AG09309 (cell line): ENCODE data around the gene WARS2.
A peak's percentile ranks its signal among the peaks of the same experiment; 100 is the strongest.
"Not testable (repeated sequence)": the region's sequence is repeated elsewhere in the genome, so short reads cannot be mapped to it uniquely, and the experiment has no call there.

ENCODE experiments used
- DNase-seq: peaks from one replicate; pipeline ENCODE4 v3.0.0-alpha.2; 2010; ENCODE audit warnings: low read depth
- H3K4me3 ChIP-seq: 2 replicates; pipeline ENCODE4 v1.5.1; 2011; ENCODE audit warnings: mild to moderate bottlenecking, low read depth, low read length, moderate library complexity; ENCODE audit not compliant: control insufficient read depth
- CTCF ChIP-seq: IDR thresholded peaks from 2 replicates; pipeline ENCODE4 v1.5.1; 2011; ENCODE audit warnings: mild to moderate bottlenecking, low read depth, low read length, inconsistent platforms; ENCODE audit not compliant: insufficient read depth, control insufficient read depth; ENCODE audit errors: missing control alignments

Gene WARS2

GRCh38 chr1:119139857-119140176 lies 636 bp downstream of the WARS2 start:
- H3K4me3 ChIP-seq, result peak overlapping the region; percentile 58
- no peak for TF ChIP-seq CTCF
- DNase-seq, result no peak

- no peak for DNase-seq
- H3K4me3 ChIP-seq, result peak overlapping the region; percentile 58
- no peak for TF ChIP-seq CTCF
These were observed 1.1 kb downstream of the WARS2 start for GRCh38 chr1:119139403-119139802.

- no peak overlapping the region for H3K4me3 ChIP-seq
- no peak for TF ChIP-seq CTCF
- DNase-seq, result no peak
These were observed 4.1 kb downstream of the WARS2 start for GRCh38 chr1:119136401-119136800.

GRCh38 chr1:119133987-119134386 lies 6.5 kb downstream of the WARS2 start:
- no peak for DNase-seq
- no peak overlapping the region for H3K4me3 ChIP-seq
- no peak for TF ChIP-seq CTCF

GRCh38 chr1:119132179-119132578 lies 8.3 kb downstream of the WARS2 start:
- no peak for DNase-seq
- H3K4me3 ChIP-seq, result no peak overlapping the region
- TF ChIP-seq CTCF, result no peak

- DNase-seq, result no peak
- no peak for TF ChIP-seq CTCF
These were observed 14.6 kb downstream of the WARS2 start for GRCh38 chr1:119125874-119126273.

GRCh38 chr1:119124764-119125163 lies 15.7 kb downstream of the WARS2 start:
- TF ChIP-seq CTCF, result no peak

More at GRCh38 chr1:119125874-119126273, 14.6 kb downstream of the WARS2 start:
- no peak overlapping the region for H3K4me3 ChIP-seq

GRCh38 chr1:119121872-119122271 lies 18.6 kb downstream of the WARS2 start:
- DNase-seq, H3K4me3 ChIP-seq: not testable (repeated sequence)

More at GRCh38 chr1:119124764-119125163, 15.7 kb downstream of the WARS2 start:
- no peak overlapping the region for H3K4me3 ChIP-seq
- DNase-seq, result no peak
